ENCODE data around the gene TAF4. TPM values are rescaled to one million over a fixed set of nuclear protein-coding genes. Genes with fewer than 3 reads are reported as not detected.
"Not testable (repeated sequence)": the region's sequence is repeated elsewhere in the genome, so short reads cannot be mapped to it uniquely, and the experiment has no call there.

The TAF4 gene
- total RNA-seq, 1 donor from 2014 or later, result 6.5 TPM

DNA sequence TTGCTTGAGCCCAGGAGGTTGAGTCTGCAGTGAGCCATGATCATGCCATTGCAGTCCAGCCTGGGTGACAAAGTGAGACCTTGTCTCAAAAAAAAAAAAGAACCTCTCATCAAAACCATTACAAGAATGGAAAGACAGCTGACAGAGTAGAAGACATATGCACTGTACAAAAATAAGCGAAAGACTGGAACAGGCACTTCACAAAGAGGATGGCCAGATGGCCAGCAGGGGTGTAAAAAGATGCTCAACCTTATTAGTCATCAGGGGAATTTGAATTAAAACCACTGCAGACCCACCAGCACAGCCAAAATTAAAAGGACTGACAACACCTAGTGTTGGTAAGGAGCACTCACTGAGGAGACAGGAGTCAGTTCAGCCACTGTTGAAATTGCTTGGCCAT is 13.5 kb upstream of the TAF4 start:
- no peak for TF ChIP-seq CTCF (conservative IDR thresholded peaks at IDR 0.05; ENCODE audit: low read depth, low read length)
- DNase-seq (ENCODE audit: low read depth), result no peak
- H3K4me3 ChIP-seq (ENCODE audit: low read depth, low read length), result no peak overlapping the region

- H3K4me3 ChIP-seq (ENCODE audit: low read depth, low read length), result no peak overlapping the region
- no peak for DNase-seq (ENCODE audit: low read depth)
- no peak for TF ChIP-seq CTCF (conservative IDR thresholded peaks at IDR 0.05; ENCODE audit: low read depth, low read length)
These were observed 7.6 kb upstream of the TAF4 start for GRCh38 chr20:62073323-62073722.

GRCh38 chr20:62071669-62072430 is 6.2 kb upstream of the TAF4 start:
- not testable (repeated sequence) for H3K4me3 ChIP-seq (ENCODE audit: low read depth, low read length); DNase-seq (ENCODE audit: low read depth)

DNA sequence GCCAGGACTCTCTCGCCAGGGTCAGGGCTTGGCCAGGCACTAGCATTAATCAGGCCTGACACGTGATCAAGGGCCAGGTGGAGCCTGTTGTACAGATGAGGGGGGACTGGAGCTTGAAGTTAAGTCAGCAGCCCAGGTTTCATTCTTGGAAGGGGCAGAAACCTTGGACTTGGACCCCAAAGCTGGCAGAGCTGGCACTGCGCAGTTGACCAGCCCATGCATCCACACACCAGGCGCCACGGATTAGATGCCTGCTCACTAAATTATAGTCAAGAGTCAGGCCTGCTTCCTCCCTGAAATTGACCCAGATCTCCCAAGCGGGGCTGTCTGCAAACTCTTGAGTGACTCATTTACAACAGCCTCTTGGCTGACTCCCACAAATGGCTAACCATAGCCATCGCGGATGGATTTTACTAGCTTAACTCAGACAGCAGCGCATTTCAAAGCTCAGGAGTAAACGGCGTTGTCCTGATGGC is 4.1 kb upstream of the TAF4 start:
- peak overlapping the region; percentile 12 for H3K4me3 ChIP-seq (ENCODE audit: low read depth, low read length)
- no peak for TF ChIP-seq CTCF (conservative IDR thresholded peaks at IDR 0.05; ENCODE audit: low read depth, low read length)
- peak; percentile 76 for DNase-seq (ENCODE audit: low read depth)

- H3K4me3 ChIP-seq (ENCODE audit: low read depth, low read length), result no peak overlapping the region
- DNase-seq (ENCODE audit: low read depth), result no peak
- TF ChIP-seq CTCF (conservative IDR thresholded peaks at IDR 0.05; ENCODE audit: low read depth, low read length), result peak; percentile 24
These were observed 3.3 kb upstream of the TAF4 start for GRCh38 chr20:62068997-62069396.

DNA sequence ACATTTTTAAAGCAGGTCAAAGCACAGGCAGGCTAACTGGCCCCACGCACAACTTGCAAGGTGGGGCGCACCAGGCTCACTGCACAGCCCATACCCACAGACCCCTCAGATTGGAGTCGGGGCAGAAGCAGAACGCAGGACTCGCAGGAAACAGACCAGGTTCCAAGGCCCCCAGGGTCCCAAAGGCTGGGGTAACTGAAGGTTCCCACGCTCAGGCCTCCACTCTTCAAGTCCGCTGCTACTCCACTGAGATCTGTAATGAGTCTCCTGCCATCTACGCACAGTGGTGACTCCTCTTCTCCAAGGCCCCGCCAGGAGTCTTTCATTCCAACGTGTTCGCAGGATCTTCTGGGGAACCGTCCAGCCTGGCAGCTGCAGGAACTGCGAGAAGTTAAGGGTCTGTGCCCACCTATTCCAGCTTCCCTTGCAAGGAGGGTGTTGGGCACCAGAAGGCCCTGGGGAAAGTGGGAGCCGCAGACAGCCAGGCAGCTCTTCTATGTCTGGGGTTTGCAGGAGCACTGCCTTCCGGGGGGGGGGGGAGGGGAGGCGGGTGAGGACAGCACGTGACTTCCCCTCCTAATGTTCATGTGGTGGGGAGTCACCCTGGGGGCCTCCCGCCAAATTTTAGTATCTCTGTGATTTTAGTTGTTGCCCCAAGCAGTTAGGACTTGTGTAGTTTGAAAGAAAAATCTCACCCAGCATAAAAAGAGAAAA is 2.0 kb upstream of the TAF4 start:
- DNase-seq (ENCODE audit: low read depth), result no peak
- no peak for TF ChIP-seq CTCF (conservative IDR thresholded peaks at IDR 0.05; ENCODE audit: low read depth, low read length)
- no peak overlapping the region for H3K4me3 ChIP-seq (ENCODE audit: low read depth, low read length)

DNA sequence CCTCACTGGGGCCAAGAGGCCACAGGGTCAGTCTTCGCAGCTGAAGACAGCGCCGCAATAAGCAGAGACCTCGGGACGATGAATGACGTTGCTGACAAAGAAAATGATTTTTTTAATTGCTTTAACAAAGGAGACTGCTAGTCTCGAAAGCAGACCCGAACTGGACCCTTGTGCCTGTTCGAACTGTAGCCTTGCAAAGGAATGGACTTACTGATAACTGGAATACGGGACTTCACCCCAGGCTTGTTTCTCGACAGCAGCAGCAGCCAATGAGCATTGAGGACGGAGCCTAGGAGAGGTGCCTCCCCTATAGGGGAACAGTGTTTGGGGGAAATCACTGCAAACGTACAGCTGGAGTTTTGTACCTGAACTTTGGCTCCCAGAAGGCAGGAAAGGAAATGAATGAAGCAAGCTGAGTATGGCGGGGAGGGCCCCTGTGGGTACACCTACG is 1.3 kb upstream of the TAF4 start:
- TF ChIP-seq CTCF (conservative IDR thresholded peaks at IDR 0.05; ENCODE audit: low read depth, low read length), result no peak
- H3K4me3 ChIP-seq (ENCODE audit: low read depth, low read length), result peak overlapping the region; percentile 71
- DNase-seq (ENCODE audit: low read depth), result no peak
